ENCODE results near the gene ELMO2.

Gene ELMO2

GRCh38 chr20:46343348-46343974 lies 63.0 kb downstream of the ELMO2 start:
- H3K4me1 ChIP-seq (ENCODE audit: low read length) = no peaks in the 10 kb centered on the region
- no peaks in the 10 kb centered on the region for H4K20me1 ChIP-seq (ENCODE audit: insufficient read depth, low read length)
- no peak overlapping the region for H3K4me2 ChIP-seq (ENCODE audit: low read depth, low read length)
- no peaks in the 10 kb centered on the region for H3K9me2 ChIP-seq (replicated peaks; ENCODE audit: insufficient read depth, low read length)
- no peak overlapping the region for H3K4me3 ChIP-seq (ENCODE audit: low read length)
- no peak for DNase-seq
- no peaks in the 10 kb centered on the region for H3K79me2 ChIP-seq (ENCODE audit: low read length)
- no peak for TF ChIP-seq CTCF (IDR thresholded peaks at IDR 0.05; ENCODE audit: low read length)
- no peak for TF ChIP-seq EZH2 (optimal IDR thresholded peaks at IDR 0.05; ENCODE audit: low read depth, low read length)
- TF ChIP-seq EZH2phosphoT487 (IDR thresholded peaks at IDR 0.05; ENCODE audit: low read length) = no peak
- H3K9ac ChIP-seq (ENCODE audit: low read length) = no peak overlapping the region
- no peaks in the 10 kb centered on the region for H3K36me3 ChIP-seq (replicated peaks; ENCODE audit: insufficient read depth, low read length)
- no peaks in the 10 kb centered on the region for H3K9me3 ChIP-seq (replicated peaks; ENCODE audit: insufficient read depth, low read length)
- no peak overlapping the region for H3K27ac ChIP-seq (ENCODE audit: low read length)
- no peaks in the 10 kb centered on the region for H3F3A ChIP-seq (ENCODE audit: insufficient read depth, low read length)
- peaks cover 53% of the 10 kb centered on the region for H3K27me3 ChIP-seq (replicated peaks; ENCODE audit: insufficient read depth, low read length)
- no peak overlapping the region for H2AFZ ChIP-seq (ENCODE audit: low read length)

GRCh38 chr20:46342451-46343347 lies 63.7 kb downstream of the ELMO2 start:
- H3K9me2 ChIP-seq (replicated peaks; ENCODE audit: insufficient read depth, low read length) = no peaks in the 10 kb centered on the region
- H4K20me1 ChIP-seq (ENCODE audit: insufficient read depth, low read length) = no peaks in the 10 kb centered on the region
- no peaks in the 10 kb centered on the region for H3K79me2 ChIP-seq (ENCODE audit: low read length)
- no peaks in the 10 kb centered on the region for H3K36me3 ChIP-seq (replicated peaks; ENCODE audit: insufficient read depth, low read length)
- no peak overlapping the region for H3K4me3 ChIP-seq (ENCODE audit: low read length)
- TF ChIP-seq EZH2 (optimal IDR thresholded peaks at IDR 0.05; ENCODE audit: low read depth, low read length) (no peak), EZH2phosphoT487 (IDR thresholded peaks at IDR 0.05; ENCODE audit: low read length) (no peak), CTCF (IDR thresholded peaks at IDR 0.05; ENCODE audit: low read length) (no peak)
- H3K9me3 ChIP-seq (replicated peaks; ENCODE audit: insufficient read depth, low read length) = no peaks in the 10 kb centered on the region
- H3F3A ChIP-seq (ENCODE audit: insufficient read depth, low read length) = no peaks in the 10 kb centered on the region
- no peak for DNase-seq
- peaks cover 59% of the 10 kb centered on the region for H3K27me3 ChIP-seq (replicated peaks; ENCODE audit: insufficient read depth, low read length)
- H3K4me2 ChIP-seq (ENCODE audit: low read depth, low read length) = no peak overlapping the region
- H3K4me1 ChIP-seq (ENCODE audit: low read length) = no peaks in the 10 kb centered on the region
- no peak overlapping the region for H3K9ac ChIP-seq (ENCODE audit: low read length)
- no peak overlapping the region for H3K27ac ChIP-seq (ENCODE audit: low read length)
- no peak overlapping the region for H2AFZ ChIP-seq (ENCODE audit: low read length)

- Histone ChIP-seq H4K20me1 (ENCODE audit: insufficient read depth, low read length) (no peaks in the 10 kb centered on the region), H3K27me3 (replicated peaks; ENCODE audit: insufficient read depth, low read length) (peaks cover 67% of the 10 kb centered on the region), H3K27ac (ENCODE audit: low read length) (no peak overlapping the region), H3K79me2 (ENCODE audit: low read length) (no peaks in the 10 kb centered on the region), H2AFZ (ENCODE audit: low read length) (no peak overlapping the region), H3K9ac (ENCODE audit: low read length) (no peak overlapping the region), H3K9me3 (replicated peaks; ENCODE audit: insufficient read depth, low read length) (no peaks in the 10 kb centered on the region), H3K4me1 (ENCODE audit: low read length) (no peaks in the 10 kb centered on the region), H3K9me2 (replicated peaks; ENCODE audit: insufficient read depth, low read length) (no peaks in the 10 kb centered on the region), H3K36me3 (replicated peaks; ENCODE audit: insufficient read depth, low read length) (no peaks in the 10 kb centered on the region), H3K4me3 (ENCODE audit: low read length) (no peak overlapping the region), H3K4me2 (ENCODE audit: low read depth, low read length) (no peak overlapping the region), H3F3A (ENCODE audit: insufficient read depth, low read length) (no peaks in the 10 kb centered on the region)
- DNase-seq = no peak
- no peak for TF ChIP-seq CTCF (IDR thresholded peaks at IDR 0.05; ENCODE audit: low read length)
These were observed 64.4 kb downstream of the ELMO2 start for GRCh38 chr20:46342010-46342378.
